CD8-positive, alpha-beta memory T cell (primary cell): Measurements from ENCODE around the gene FAM107A. TPM values are rescaled to one million over a fixed set of nuclear protein-coding genes. Genes with fewer than 3 reads are reported as not detected.

Experiments
- CTCF ChIA-PET: fragments of 350-600 bp; sonication (Branson Sonifier 250); formaldehyde crosslinking; loops from one replicate; lab custom pipeline; 2021; ENCODE audit warnings: antibody characterized with exemption; lab: Charles Lee
- POLR2A ChIA-PET: fragments of 350-600 bp; sonication (Branson Sonifier 250); formaldehyde crosslinking; loops from one replicate; lab custom pipeline; 2021; ENCODE audit warnings: antibody characterized with exemption; lab: Charles Lee
- DNase-seq, 5 donors: peaks; one replicate each; pipeline versions ENCODE4 v3.0.0 to v3.0.0-alpha.2; 2020 to 2022; ENCODE audit warnings: mixed read lengths in 1 of 5
- H3K27ac ChIP-seq: one replicate; pipeline ENCODE4 v1.7.0; 2013; ENCODE audit warnings: low read depth, mild to moderate bottlenecking, low read length, moderate library complexity
- H3K27me3 ChIP-seq: 2 replicates; pipeline ENCODE4 v1.7.0; 2013; ENCODE audit warnings: low read length, mild to moderate bottlenecking; ENCODE audit not compliant: insufficient read depth, poor library complexity, severe bottlenecking
- H3K36me3 ChIP-seq: 2 replicates; pipeline ENCODE4 v1.7.0; 2013; ENCODE audit warnings: mild to moderate bottlenecking, low read length, moderate library complexity; ENCODE audit not compliant: insufficient read depth
- H3K4me1 ChIP-seq: 2 replicates; pipeline ENCODE4 v1.7.0; 2013; ENCODE audit warnings: mild to moderate bottlenecking, low read length, moderate library complexity; ENCODE audit not compliant: insufficient read depth
- H3K4me3 ChIP-seq: 2 replicates; pipeline ENCODE4 v1.7.0; 2013; ENCODE audit warnings: mild to moderate bottlenecking, low read length
- H3K9me3 ChIP-seq: 2 replicates; pipeline ENCODE4 v1.7.0; 2013; ENCODE audit warnings: mild to moderate bottlenecking, low read length
- H3K27ac Mint-ChIP-seq, 8 donors: one replicate each; pipeline ENCODE4 v1.8.0; 2020 to 2021; ENCODE audit warnings: mixed read lengths in 8 of 8, mild to moderate bottlenecking in 6 of 8, inconsistent platforms in 3 of 8, moderate library complexity in 3 of 8
- H3K27me3 Mint-ChIP-seq, 2 donors: one replicate each; pipeline ENCODE4 v1.8.0; 2020 to 2021; ENCODE audit warnings: mixed read lengths in 2 of 2, mild to moderate bottlenecking in 1 of 2, moderate library complexity in 1 of 2
- H3K36me3 Mint-ChIP-seq, 3 donors: one replicate each; pipeline ENCODE4 v1.8.0; 2020 to 2021; ENCODE audit warnings: mixed read lengths in 3 of 3, inconsistent platforms in 1 of 3, mild to moderate bottlenecking in 1 of 3
- H3K4me1 Mint-ChIP-seq, 3 donors: one replicate each; pipeline ENCODE4 v1.8.0; 2020 to 2021; ENCODE audit warnings: mixed read lengths in 3 of 3, inconsistent platforms in 1 of 3, mild to moderate bottlenecking in 1 of 3
- H3K4me3 Mint-ChIP-seq, 7 donors: one replicate each; pipeline ENCODE4 v1.8.0; 2020 to 2021; ENCODE audit warnings: mixed read lengths in 7 of 7, mild to moderate bottlenecking in 6 of 7, moderate library complexity in 4 of 7, inconsistent platforms in 2 of 7
- H3K9me3 Mint-ChIP-seq, 5 donors: one replicate each; pipeline ENCODE4 v1.8.0; 2020 to 2022; ENCODE audit warnings: mixed read lengths in 5 of 5, mild to moderate bottlenecking in 3 of 5, moderate library complexity in 2 of 5, inconsistent platforms in 1 of 5
- polyA plus RNA-seq: library from polyadenylated mRNA; unstranded; fragments of 300-500 nt; fragmentation: Illumina TruSeq; gene quantifications from one replicate; pipeline ENCODE4 v1.2.3, GENCODE V29; 2021
- total RNA-seq, 2 experiments: library from RNA; stranded (reverse); gene quantifications; one replicate each; pipeline ENCODE4 v1.2.3, GENCODE V29; 2021

FAM107A gene
- total RNA-seq (not detected), polyA plus RNA-seq (not detected)

- Mint-ChIP-seq H3K27me3 (peaks cover 12 to 13% of the 10 kb centered on the region in 2 donors), H3K9me3 (no peaks in the 10 kb centered on the region), H3K36me3 (peaks cover 0 to 3% (median 0%) of the 10 kb centered on the region in 3 donors), H3K4me1 (no peaks in the 10 kb centered on the region), H3K27ac (no peak within 1 kb of the TSS), H3K4me3 (no peak within 1 kb of the TSS)
- peaks cover 3% of the 10 kb centered on the region for H3K27me3 ChIP-seq
- H3K4me1 ChIP-seq: no peaks in the 10 kb centered on the region
- no peak for DNase-seq
- H3K4me3 ChIP-seq: no peak within 1 kb of the TSS
- no peak within 1 kb of the TSS for H3K27ac ChIP-seq
- POLR2A ChIA-PET: no interaction called here
- no peaks in the 10 kb centered on the region for H3K9me3 ChIP-seq
- CTCF ChIA-PET: interaction anchor here (1.6 kb wide), 1 partner anchor 8 kb away, joined by 6 read pairs; no protein-coding TSS in a partner anchor
- H3K36me3 ChIP-seq: no peaks in the 10 kb centered on the region
Measured at GRCh38 chr3:58577269-58577821, at the start of gene FAM107A. Gene FAM107A, minus strand, starts transcription at chr3:58577391. Its CDS starts 7,531 bp downstream, at chr3:58569860.

- no peaks in the 10 kb centered on the region for H3K4me1 ChIP-seq
- ChIA-PET CTCF (interaction anchor here (0.8 to 1.1 kb wide), 2 partner anchors 10 to 317 kb away, joined by 3 read pairs; no protein-coding TSS in a partner anchor), POLR2A (no interaction called here)
- Mint-ChIP-seq H3K27me3 (peaks cover under 1 to 2% of the 10 kb centered on the region in 2 donors), H3K27ac (peak overlapping the region in 2 of 8 donors; percentile 44 to 56), H3K36me3 (peaks cover 0 to 1% (median 0%) of the 10 kb centered on the region in 3 donors), H3K4me3 (no peak overlapping the region), H3K9me3 (no peaks in the 10 kb centered on the region), H3K4me1 (peaks cover 0 to 7% (median 4%) of the 10 kb centered on the region in 3 donors)
- no peak overlapping the region for H3K27ac ChIP-seq
- no peak for DNase-seq
- no peaks in the 10 kb centered on the region for H3K9me3 ChIP-seq
- H3K36me3 ChIP-seq: no peaks in the 10 kb centered on the region
- H3K27me3 ChIP-seq: no peaks in the 10 kb centered on the region
- no peak overlapping the region for H3K4me3 ChIP-seq
Measured at GRCh38 chr3:58625196-58625824, 48.1 kb upstream of the FAM107A start.

- Mint-ChIP-seq H3K36me3 (peaks cover 0 to 1% (median 0%) of the 10 kb centered on the region in 3 donors), H3K9me3 (no peaks in the 10 kb centered on the region), H3K4me3 (no peak overlapping the region), H3K4me1 (peaks cover 0 to 7% (median 4%) of the 10 kb centered on the region in 3 donors), H3K27ac (no peak overlapping the region), H3K27me3 (no peaks in the 10 kb centered on the region)
- POLR2A ChIA-PET: no interaction called here
- Histone ChIP-seq H3K27ac (no peak overlapping the region), H3K27me3 (no peaks in the 10 kb centered on the region), H3K4me3 (no peak overlapping the region), H3K9me3 (no peaks in the 10 kb centered on the region), H3K36me3 (no peaks in the 10 kb centered on the region), H3K4me1 (no peaks in the 10 kb centered on the region)
- CTCF ChIA-PET: interaction anchor here (1.1 kb wide), 1 partner anchor 316 kb away, joined by 3 read pairs; no protein-coding TSS in a partner anchor
- DNase-seq: no peak
Measured at GRCh38 chr3:58624550-58624949, 47.4 kb upstream of the FAM107A start.

GRCh38 chr3:58623961-58624360, 46.8 kb upstream of the FAM107A start:
- Histone ChIP-seq H3K9me3 (no peaks in the 10 kb centered on the region), H3K4me1 (no peaks in the 10 kb centered on the region), H3K27me3 (no peaks in the 10 kb centered on the region), H3K27ac (no peak overlapping the region), H3K36me3 (no peaks in the 10 kb centered on the region), H3K4me3 (no peak overlapping the region)
- POLR2A ChIA-PET: no interaction called here
- H3K27me3 Mint-ChIP-seq: no peaks in the 10 kb centered on the region
- H3K4me3 Mint-ChIP-seq: no peak overlapping the region
- CTCF ChIA-PET: no interaction called here
- no peak for DNase-seq
- H3K4me1 Mint-ChIP-seq: peaks cover 0 to 7% (median 4%) of the 10 kb centered on the region in 3 donors
- peaks cover 0 to 1% (median 0%) of the 10 kb centered on the region in 3 donors for H3K36me3 Mint-ChIP-seq
- no peaks in the 10 kb centered on the region for H3K9me3 Mint-ChIP-seq
- H3K27ac Mint-ChIP-seq: no peak overlapping the region

GRCh38 chr3:58623478-58623877, 46.3 kb upstream of the FAM107A start:
- DNase-seq: no peak
- Mint-ChIP-seq H3K27ac (no peak overlapping the region), H3K27me3 (no peaks in the 10 kb centered on the region), H3K36me3 (peaks cover 0 to 1% (median 0%) of the 10 kb centered on the region in 3 donors), H3K4me1 (peaks cover 0 to 7% (median 4%) of the 10 kb centered on the region in 3 donors), H3K4me3 (no peak overlapping the region), H3K9me3 (no peaks in the 10 kb centered on the region)
- Histone ChIP-seq H3K9me3 (no peaks in the 10 kb centered on the region), H3K27me3 (no peaks in the 10 kb centered on the region), H3K4me3 (no peak overlapping the region), H3K4me1 (no peaks in the 10 kb centered on the region), H3K27ac (no peak overlapping the region), H3K36me3 (no peaks in the 10 kb centered on the region)
- ChIA-PET CTCF (no interaction called here), POLR2A (no interaction called here)

GRCh38 chr3:58622892-58623291, 45.7 kb upstream of the FAM107A start:
- Mint-ChIP-seq H3K4me1 (peaks cover 0 to 7% (median 4%) of the 10 kb centered on the region in 3 donors), H3K4me3 (no peak overlapping the region), H3K9me3 (no peaks in the 10 kb centered on the region), H3K27me3 (peaks cover 0 to 1% of the 10 kb centered on the region in 2 donors), H3K27ac (no peak overlapping the region), H3K36me3 (peaks cover 0 to 1% (median 0%) of the 10 kb centered on the region in 3 donors)
- Histone ChIP-seq H3K36me3 (no peaks in the 10 kb centered on the region), H3K27ac (no peak overlapping the region), H3K27me3 (no peaks in the 10 kb centered on the region), H3K4me3 (no peak overlapping the region), H3K4me1 (no peaks in the 10 kb centered on the region), H3K9me3 (no peaks in the 10 kb centered on the region)
- DNase-seq: no peak
- CTCF ChIA-PET: no interaction called here
- POLR2A ChIA-PET: no interaction called here

GRCh38 chr3:58622436-58622835, 45.2 kb upstream of the FAM107A start:
- Mint-ChIP-seq H3K36me3 (peaks cover 0 to 1% (median 0%) of the 10 kb centered on the region in 3 donors), H3K4me3 (no peak overlapping the region), H3K27ac (no peak overlapping the region), H3K9me3 (no peaks in the 10 kb centered on the region), H3K27me3 (peaks cover 0 to 1% of the 10 kb centered on the region in 2 donors), H3K4me1 (peaks cover 0 to 7% (median 4%) of the 10 kb centered on the region in 3 donors)
- CTCF ChIA-PET: interaction anchor here (1.4 kb wide), 1 partner anchor 8 kb away, joined by 6 read pairs; no protein-coding TSS in a partner anchor
- Histone ChIP-seq H3K4me1 (no peaks in the 10 kb centered on the region), H3K36me3 (no peaks in the 10 kb centered on the region), H3K4me3 (no peak overlapping the region), H3K9me3 (no peaks in the 10 kb centered on the region), H3K27me3 (no peaks in the 10 kb centered on the region), H3K27ac (no peak overlapping the region)
- POLR2A ChIA-PET: no interaction called here
- DNase-seq: no peak
